Panc1 (cell line): ENCODE results near the gene KRT76.

Experiments
- CTCF ChIP-seq: fragments of 450-650 bp; IDR thresholded peaks from 2 replicates; pipeline ENCODE4 v1.5.1; 2017; ENCODE audit warnings: mild to moderate bottlenecking
- POLR2AphosphoS5 ChIP-seq: IDR thresholded peaks from 2 replicates; pipeline ENCODE4 v1.6.1; 2012; ENCODE audit warnings: mild to moderate bottlenecking, low read depth, low read length, moderate library complexity

- TF ChIP-seq CTCF (no peak), POLR2AphosphoS5 (no peak)
These were observed 9.7 kb downstream of the KRT76 start for GRCh38 chr12:52767427-52767826.
